ENCODE results near the gene MACROH2A2. TPM values are rescaled to one million over a fixed set of nuclear protein-coding genes. Genes with fewer than 3 reads are reported as not detected.

Gene MACROH2A2
- total and polyA plus RNA-seq, 12 donors: 10.0 to 17.5 (median 12.7) TPM

- no peak for ATAC-seq
- H3K36me3 ChIP-seq: peaks cover 0 to 17% (median 0%) of the 10 kb centered on the region in 9 donors
- H3K27ac ChIP-seq: no peak overlapping the region
- WGBS, 2 donors: 94 to 95% methylated on average over 14 of the region's 14 CpGs
- H3K27me3 ChIP-seq: no peaks in the 10 kb centered on the region
- no peak overlapping the region for H3K4me3 ChIP-seq
- peaks cover 0 to 3% (median 3%) of the 10 kb centered on the region in 9 donors for H3K4me1 ChIP-seq
- no peaks in the 10 kb centered on the region for H3K9me3 ChIP-seq
- no peak for TF ChIP-seq CTCF (IDR thresholded peaks at IDR 0.05)
- no peak for DNase-seq
- intact Hi-C loops (cut with DNase I): no loop called here
Observed at GRCh38 chr10:70137927-70138883, 85.6 kb downstream of the MACROH2A2 start.

GRCh38 chr10:70139151-70139996, 86.7 kb downstream of the MACROH2A2 start:
- no peak for TF ChIP-seq CTCF (IDR thresholded peaks at IDR 0.05)
- H3K27me3 ChIP-seq: no peaks in the 10 kb centered on the region
- H3K4me1 ChIP-seq: peaks cover 0 to 7% (median under 1%) of the 10 kb centered on the region in 9 donors
- no peaks in the 10 kb centered on the region for H3K9me3 ChIP-seq
- no peak for ATAC-seq
- H3K27ac ChIP-seq: no peak overlapping the region
- 90 to 93% methylated on average over 11 of the region's 11 CpGs for WGBS, 2 donors
- H3K36me3 ChIP-seq: peaks cover 0 to 17% (median 0%) of the 10 kb centered on the region in 9 donors
- intact Hi-C loops (cut with DNase I): no loop called here
- no peak overlapping the region for H3K4me3 ChIP-seq
- DNase-seq: no peak

- ATAC-seq (no peak), DNase-seq (no peak)
- intact Hi-C loops (cut with DNase I): no loop called here
- Histone ChIP-seq H3K36me3 (peaks cover 0 to 17% (median 0%) of the 10 kb centered on the region in 9 donors), H3K27me3 (no peaks in the 10 kb centered on the region), H3K4me1 (peaks cover 0 to 12% (median 6%) of the 10 kb centered on the region in 9 donors), H3K27ac (no peak overlapping the region), H3K9me3 (no peaks in the 10 kb centered on the region), H3K4me3 (no peak overlapping the region)
- no peak for TF ChIP-seq CTCF (IDR thresholded peaks at IDR 0.05)
- WGBS, 2 donors: 94% methylated on average over 6 of the region's 6 CpGs
Observed at GRCh38 chr10:70139997-70140250, 87.3 kb downstream of the MACROH2A2 start.

- peaks cover 0 to 17% (median 0%) of the 10 kb centered on the region in 9 donors for H3K36me3 ChIP-seq
- WGBS, 2 donors: 71 to 81% methylated on average over 5 of the region's 5 CpGs
- H3K27me3 ChIP-seq: no peaks in the 10 kb centered on the region
- intact Hi-C loops (cut with DNase I): no loop called here
- H3K9me3 ChIP-seq: no peaks in the 10 kb centered on the region
- H3K4me3 ChIP-seq: no peak overlapping the region
- TF ChIP-seq CTCF (IDR thresholded peaks at IDR 0.05): no peak
- ATAC-seq: no peak
- no peak for DNase-seq
- peaks cover 1 to 16% (median 10%) of the 10 kb centered on the region in 9 donors for H3K4me1 ChIP-seq
- no peak overlapping the region for H3K27ac ChIP-seq
Observed at GRCh38 chr10:70140297-70140696, 87.7 kb downstream of the MACROH2A2 start.

Measured in heart right ventricle (tissue), 16 donors.